Stimulated activated CD4-positive, alpha-beta T cell treated with anti-CD3 and anti-CD28 coated beads, Interleukin-1b, Interleukin-23, amount 100 ng/mL, for 48 hours (primary cell): ENCODE results near the gene ASAP2.

Experiments used
- DNase-seq: peaks from one replicate; pipeline ENCODE4 v3.0.0-alpha.2; 2020

ASAP2 gene

DNA sequence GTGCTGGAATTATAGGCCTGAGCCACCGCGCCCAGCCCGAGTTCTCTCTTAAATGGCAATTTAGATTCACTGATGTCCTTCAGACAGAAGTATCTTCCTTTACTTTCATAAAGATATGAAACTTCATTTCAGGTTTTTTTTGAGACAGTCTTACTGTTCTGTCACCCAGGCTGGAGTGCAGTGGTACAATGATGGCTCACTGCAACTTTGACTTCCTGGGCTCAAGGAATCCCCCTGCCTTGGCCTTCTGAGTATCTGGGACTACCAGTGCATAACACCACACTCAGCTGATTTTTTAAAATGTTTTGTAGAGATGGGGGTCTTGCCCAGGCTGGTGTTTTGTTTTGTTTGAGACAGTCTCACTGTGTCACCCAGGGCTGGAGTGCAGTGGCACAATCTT is 203.5 kb downstream of the ASAP2 start:
- DNase-seq: no peak

DNA sequence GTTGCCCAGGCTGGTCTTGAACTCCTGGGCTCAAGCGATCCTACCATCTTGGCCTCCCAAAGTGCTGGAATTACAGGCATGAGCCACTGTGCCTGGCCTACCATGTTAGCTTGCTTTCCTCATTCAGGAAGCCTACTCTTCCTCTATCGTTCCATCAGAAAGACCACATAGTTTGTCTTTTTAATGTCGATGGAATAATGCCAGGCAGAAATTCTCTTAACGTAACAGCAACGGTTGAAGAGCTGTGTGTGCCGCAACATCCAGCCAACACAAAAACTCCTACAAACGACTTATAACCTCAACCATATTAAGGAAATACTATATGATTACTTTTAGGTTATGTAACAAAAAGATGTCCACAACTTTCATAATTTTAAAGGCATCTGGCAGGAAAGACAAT is 206.2 kb downstream of the ASAP2 start:
- DNase-seq: no peak

GRCh38 chr2:9415516-9416169 is 209.0 kb downstream of the ASAP2 start:
- no peak for DNase-seq

GRCh38 chr2:9416267-9416961 is 209.8 kb downstream of the ASAP2 start:
- DNase-seq: no peak

GRCh38 chr2:9416962-9417316 is 210.3 kb downstream of the ASAP2 start:
- DNase-seq: no peak

GRCh38 chr2:9417725-9418124 is 211.1 kb downstream of the ASAP2 start:
- DNase-seq: no peak

- no peak for DNase-seq
Measured at GRCh38 chr2:9418746-9419145, 212.1 kb downstream of the ASAP2 start.

GRCh38 chr2:9419541-9419940 is 212.9 kb downstream of the ASAP2 start:
- DNase-seq: no peak

GRCh38 chr2:9420495-9420894 is 213.9 kb downstream of the ASAP2 start:
- DNase-seq: no peak

GRCh38 chr2:9422321-9423099 is 215.9 kb downstream of the ASAP2 start:
- DNase-seq: peak; percentile 61

DNA sequence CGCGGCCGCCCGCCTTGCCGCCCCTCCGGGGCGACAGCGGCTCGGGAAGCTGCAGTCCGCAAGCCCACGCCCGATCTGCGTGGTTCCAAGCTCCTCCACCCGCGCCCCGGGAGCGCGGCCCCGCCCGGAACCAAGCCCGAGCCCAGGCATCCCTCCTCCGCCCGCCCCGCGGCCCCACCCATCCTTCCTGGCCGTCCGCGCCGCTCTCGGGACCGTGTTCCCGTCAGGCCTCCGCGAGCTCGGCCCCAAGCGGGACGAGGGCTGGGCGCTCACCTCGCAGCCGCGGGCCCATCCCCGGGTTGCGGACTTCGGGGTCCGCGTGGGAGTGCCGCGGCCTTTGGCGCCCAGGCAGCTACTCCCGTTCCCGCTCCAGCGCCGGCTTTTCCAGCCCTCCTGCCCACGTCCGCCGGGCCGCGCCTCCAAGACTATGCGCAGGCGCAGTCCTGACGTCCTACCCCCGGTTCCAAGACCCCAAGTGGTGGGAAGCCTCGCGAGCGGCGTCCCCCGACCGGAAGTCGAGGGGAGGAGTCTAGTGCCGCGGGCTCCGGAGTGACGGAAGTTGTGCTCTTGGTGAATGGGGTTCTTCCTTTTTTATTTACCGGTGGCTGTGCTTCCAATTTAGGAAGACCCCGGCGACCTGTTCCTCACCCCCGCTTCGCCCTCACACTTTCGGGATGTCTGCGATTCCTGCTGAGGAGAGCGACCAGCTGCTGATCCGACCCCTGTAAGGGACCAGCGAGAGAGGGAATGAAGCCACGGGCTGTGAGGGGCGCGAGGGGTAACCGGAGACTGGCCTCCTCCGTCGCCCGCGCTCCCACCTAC is 216.7 kb downstream of the ASAP2 start, which contains the start of the genes CPSF3 and ITGB1BP1:
Gene CPSF3 (plus strand): TSS at position 555 of the 822 bp plus-strand sequence. CDS start 120 bp downstream, at position 675.
Gene ITGB1BP1 (minus strand): TSS at position 429 of the 822 bp plus-strand sequence. CDS start 4,831 bp downstream, outside the sequence.
- peak; percentile 98 for DNase-seq

- DNase-seq: no peak
Measured at GRCh38 chr2:9423922-9424272, 217.3 kb downstream of the ASAP2 start.

- no peak for DNase-seq
Measured at GRCh38 chr2:9424447-9425164, 218.0 kb downstream of the ASAP2 start.

DNA sequence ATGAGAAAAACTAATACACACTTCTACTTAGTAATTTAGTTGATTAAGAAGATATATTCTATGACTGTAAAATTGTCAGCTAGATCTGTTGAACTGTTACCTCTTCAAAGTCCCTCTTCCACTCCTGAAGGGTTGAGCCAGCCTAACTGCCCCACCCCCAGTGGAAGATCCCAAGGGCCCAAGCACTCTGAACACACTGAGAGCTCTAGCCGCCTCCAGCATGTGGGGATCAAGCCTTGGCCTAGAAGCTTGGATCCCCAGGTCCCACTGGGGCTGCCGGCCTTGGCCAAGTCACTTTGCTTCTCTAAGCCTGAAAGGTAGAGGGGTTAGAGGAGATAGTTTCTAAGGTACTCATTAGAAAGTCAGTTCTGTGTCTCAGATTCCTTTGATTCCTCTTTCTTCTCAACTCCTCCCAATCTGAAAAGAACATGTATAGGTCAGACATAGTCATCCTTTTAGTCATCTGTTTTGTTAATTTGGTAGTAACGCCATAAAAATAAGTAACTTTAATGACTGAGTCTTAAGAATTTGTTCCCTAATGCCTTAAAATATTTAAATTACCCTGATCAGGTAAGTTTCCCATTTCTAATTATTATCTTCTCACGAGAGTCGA is 222.5 kb downstream of the ASAP2 start:
- no peak for DNase-seq

DNA sequence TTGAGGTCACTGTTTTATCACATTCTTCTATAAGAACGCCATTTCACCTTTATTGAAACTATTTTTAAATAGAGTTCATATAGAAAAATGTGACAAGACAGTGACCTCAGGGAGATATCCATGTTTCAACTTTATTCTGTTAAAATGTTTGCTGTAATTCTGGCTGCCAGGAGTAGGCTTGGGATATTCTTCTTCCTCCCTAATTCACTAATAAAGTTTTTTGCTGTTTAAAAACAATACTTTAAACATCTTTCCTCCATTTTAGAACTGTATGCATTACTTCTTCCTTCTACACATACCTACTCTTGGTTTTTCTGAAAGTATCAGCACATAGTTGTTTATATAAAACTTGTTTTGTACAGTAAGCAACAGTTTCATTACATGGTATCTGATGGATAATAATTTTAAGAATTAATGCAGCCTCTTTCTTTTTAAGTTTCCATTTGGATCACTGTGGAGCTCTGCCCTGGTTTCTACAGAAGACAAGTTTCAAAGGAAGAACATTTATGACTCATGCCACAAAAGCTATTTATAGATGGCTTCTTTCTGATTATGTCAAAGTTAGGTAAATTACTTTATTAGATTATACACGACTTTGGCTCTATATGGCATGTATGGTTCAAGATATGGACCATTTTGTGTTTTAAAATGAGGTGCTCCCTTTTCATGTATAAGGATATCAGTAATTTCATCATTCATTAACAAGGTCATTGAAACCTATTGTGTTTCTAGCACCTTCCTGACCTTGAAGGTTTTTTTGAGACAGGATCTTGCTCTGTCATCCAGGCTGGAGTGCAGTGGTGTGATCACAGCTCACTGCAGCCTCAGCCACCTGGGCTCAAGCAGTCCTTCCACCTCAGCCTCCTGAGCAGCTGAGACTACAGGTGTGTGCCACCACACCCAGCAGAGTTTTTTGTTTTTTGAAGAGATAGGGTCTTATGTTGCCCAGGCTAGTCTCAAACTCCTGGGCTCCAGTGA is 224.0 kb downstream of the ASAP2 start:
- DNase-seq: no peak

GRCh38 chr2:9434489-9434888 is 227.9 kb downstream of the ASAP2 start:
- DNase-seq: no peak

- DNase-seq: no peak
Measured at GRCh38 chr2:9439536-9439935, 232.9 kb downstream of the ASAP2 start.

DNA sequence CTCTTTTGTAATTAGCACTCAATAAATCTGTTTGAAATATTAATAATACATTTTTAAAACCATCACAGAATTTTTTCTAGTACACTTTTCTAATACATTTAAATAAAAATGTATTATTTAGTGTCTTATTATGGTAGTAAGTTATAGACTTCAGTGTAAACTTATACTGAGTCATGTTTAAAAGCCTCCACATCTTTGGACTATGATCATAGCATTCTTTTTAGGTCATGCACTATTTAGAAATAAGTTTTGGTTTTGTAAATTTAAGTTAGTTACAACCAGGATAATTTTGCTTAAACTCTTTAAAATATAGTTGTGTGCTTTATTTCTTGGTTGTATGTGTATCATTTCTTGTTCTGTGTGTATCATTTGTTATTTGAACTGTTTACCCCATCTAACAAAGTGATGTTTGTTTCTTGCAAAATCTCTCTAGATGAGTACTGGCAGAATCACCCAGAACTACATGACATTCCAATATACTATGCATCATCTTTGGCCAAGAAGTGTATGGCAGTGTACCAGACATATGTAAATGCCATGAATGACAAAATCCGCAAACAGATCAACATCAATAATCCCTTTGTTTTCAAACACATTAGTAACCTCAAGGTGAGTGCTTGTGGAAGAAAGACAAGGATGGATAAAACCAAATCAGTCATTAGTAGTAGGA is 233.6 kb downstream of the ASAP2 start:
- DNase-seq: no peak

GRCh38 chr2:9441556-9441955 is 234.9 kb downstream of the ASAP2 start:
- DNase-seq: no peak

- no peak for DNase-seq
Measured at GRCh38 chr2:9443526-9443925, 236.9 kb downstream of the ASAP2 start.
